ENCODE measurements around the gene FYCO1. TPM values are rescaled to one million over a fixed set of nuclear protein-coding genes. Genes with fewer than 3 reads are reported as not detected.

Gene FYCO1
- polyA plus RNA-seq, 2 of the 4 experiments (the other 2 are of a cell fraction): 3.7 to 4.4 TPM

DNA sequence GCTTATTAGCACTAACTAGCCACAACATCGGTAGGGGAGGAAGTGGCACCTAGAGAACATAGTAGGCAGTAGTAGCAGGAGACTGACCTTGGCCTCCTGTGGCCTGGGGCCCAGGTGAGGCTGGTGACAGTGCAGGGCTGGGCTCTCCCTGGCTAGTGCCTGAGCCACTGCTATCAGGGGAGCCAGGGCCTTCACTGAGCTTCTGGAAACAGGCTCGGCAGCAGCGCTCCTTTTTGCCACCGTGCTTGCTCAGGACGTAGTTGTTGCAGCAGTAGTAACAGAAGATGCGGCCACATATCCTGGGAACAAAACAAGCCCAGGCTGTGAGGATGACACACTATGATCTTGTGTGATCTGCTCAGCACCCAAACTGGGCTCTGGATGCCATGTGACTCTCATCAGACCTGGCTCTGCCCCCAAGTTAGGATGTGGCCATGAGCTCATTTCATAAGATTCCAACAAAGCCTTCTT is 37.3 kb downstream of the FYCO1 start:
- CTCF ChIA-PET: interaction anchor here (0.9 to 2.1 kb wide), 4 partner anchors 10 to 120 kb away, joined by 3 to 5 read pairs (median 3); no protein-coding TSS in a partner anchor
- Histone ChIP-seq H3K27ac (no peak overlapping the region), H3K9me3 (no peaks in the 10 kb centered on the region), H3K4me1 (no peaks in the 10 kb centered on the region), H3K4me3 (no peak overlapping the region), H3K4me2 (no peak overlapping the region)
- FAIRE-seq (no peak), ATAC-seq (no peak), DNase-seq (ENCODE audit: low read depth in 1 of 2, low spot score in 1 of 2) (no peak)
- POLR2A ChIA-PET: no interaction called here
- TF ChIP-seq EHMT2 (IDR thresholded peaks at IDR 0.05; ENCODE audit: low read depth): no peak
- no peak for TF ChIP-seq ESRRA (IDR thresholded peaks at IDR 0.05; ENCODE audit: borderline replicate concordance, low read length)
- no peak for TF ChIP-seq ZC3H11A (IDR thresholded peaks at IDR 0.05)
- no peak for TF ChIP-seq HDAC2 (IDR thresholded peaks at IDR 0.05)
- no peak for TF ChIP-seq HOXA7 (CRISPR knock-in tag; IDR thresholded peaks at IDR 0.05)
- no peak for TF ChIP-seq MAX (IDR thresholded peaks at IDR 0.05)
- TF ChIP-seq, protein P1, sequence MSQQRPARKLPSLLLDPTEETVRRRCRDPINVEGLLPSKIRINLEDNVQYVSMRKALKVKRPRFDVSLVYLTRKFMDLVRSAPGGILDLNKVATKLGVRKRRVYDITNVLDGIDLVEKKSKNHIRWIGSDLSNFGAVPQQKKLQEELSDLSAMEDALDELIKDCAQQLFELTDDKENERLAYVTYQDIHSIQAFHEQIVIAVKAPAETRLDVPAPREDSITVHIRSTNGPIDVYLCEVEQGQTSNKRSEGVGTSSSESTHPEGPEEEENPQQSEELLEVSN (IDR thresholded peaks at IDR 0.05; ENCODE audit: borderline replicate concordance, low read depth): no peak
- TF ChIP-seq HOXB5 (CRISPR knock-in tag; IDR thresholded peaks at IDR 0.05): no peak
- TF ChIP-seq JUNB (IDR thresholded peaks at IDR 0.05): no peak
- TF ChIP-seq, protein P2, sequence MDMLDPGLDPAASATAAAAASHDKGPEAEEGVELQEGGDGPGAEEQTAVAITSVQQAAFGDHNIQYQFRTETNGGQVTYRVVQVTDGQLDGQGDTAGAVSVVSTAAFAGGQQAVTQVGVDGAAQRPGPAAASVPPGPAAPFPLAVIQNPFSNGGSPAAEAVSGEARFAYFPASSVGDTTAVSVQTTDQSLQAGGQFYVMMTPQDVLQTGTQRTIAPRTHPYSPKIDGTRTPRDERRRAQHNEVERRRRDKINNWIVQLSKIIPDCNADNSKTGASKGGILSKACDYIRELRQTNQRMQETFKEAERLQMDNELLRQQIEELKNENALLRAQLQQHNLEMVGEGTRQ (IDR thresholded peaks at IDR 0.05): no peak
- no peak for TF ChIP-seq JUN (IDR thresholded peaks at IDR 0.05)
- no peak for TF ChIP-seq MAFK (IDR thresholded peaks at IDR 0.05; ENCODE audit: partially characterized antibody)
- TF ChIP-seq TFCP2L1 (CRISPR knock-in tag; IDR thresholded peaks at IDR 0.05): no peak
- no peak for TF ChIP-seq KDM5A (IDR thresholded peaks at IDR 0.05)
- no peak for TF ChIP-seq CBX2 (IDR thresholded peaks at IDR 0.05; ENCODE audit: borderline replicate concordance, low read depth)
- no peak for TF ChIP-seq FOXS1 (CRISPR knock-in tag; IDR thresholded peaks at IDR 0.05)
- TF ChIP-seq, protein P3, sequence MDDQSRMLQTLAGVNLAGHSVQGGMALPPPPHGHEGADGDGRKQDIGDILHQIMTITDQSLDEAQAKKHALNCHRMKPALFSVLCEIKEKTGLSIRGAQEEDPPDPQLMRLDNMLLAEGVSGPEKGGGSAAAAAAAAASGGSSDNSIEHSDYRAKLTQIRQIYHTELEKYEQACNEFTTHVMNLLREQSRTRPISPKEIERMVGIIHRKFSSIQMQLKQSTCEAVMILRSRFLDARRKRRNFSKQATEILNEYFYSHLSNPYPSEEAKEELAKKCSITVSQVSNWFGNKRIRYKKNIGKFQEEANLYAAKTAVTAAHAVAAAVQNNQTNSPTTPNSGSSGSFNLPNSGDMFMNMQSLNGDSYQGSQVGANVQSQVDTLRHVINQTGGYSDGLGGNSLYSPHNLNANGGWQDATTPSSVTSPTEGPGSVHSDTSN (IDR thresholded peaks at IDR 0.05): no peak
- no peak for TF ChIP-seq MAZ (IDR thresholded peaks at IDR 0.05; ENCODE audit: borderline replicate concordance, low read depth, low read length)
- TF ChIP-seq BCL3 (IDR thresholded peaks at IDR 0.05): no peak
- 95% methylated on average over 4 of the region's 6 CpGs for WGBS (ENCODE audit: missing lambda C conversion rate)

GRCh38 chr3:45957586-45957985 is 38.0 kb downstream of the FYCO1 start:
- ATAC-seq: no peak
- H3K9me3 ChIP-seq: no peaks in the 10 kb centered on the region
- WGBS (ENCODE audit: missing lambda C conversion rate): 88% methylated on average over 3 of the region's 5 CpGs
- H3K4me1 ChIP-seq: no peaks in the 10 kb centered on the region
- ChIA-PET CTCF (interaction anchor here (1.1 to 2.1 kb wide), 3 partner anchors 18 to 114 kb away, joined by 3 to 5 read pairs (median 3); no protein-coding TSS in a partner anchor), POLR2A (no interaction called here)
- no peak overlapping the region for H3K4me2 ChIP-seq
- no peak for FAIRE-seq
- no peak overlapping the region for H3K4me3 ChIP-seq
- TF ChIP-seq CEBPB (IDR thresholded peaks at IDR 0.05) (no peak), POLR2AphosphoS2 (conservative IDR thresholded peaks at IDR 0.05; ENCODE audit: low read length) (no peak), HOXB5 (CRISPR knock-in tag; IDR thresholded peaks at IDR 0.05) (no peak)
- DNase-seq (ENCODE audit: low read depth in 1 of 2, low spot score in 1 of 2): no peak
- no peak overlapping the region for H3K27ac ChIP-seq

DNA sequence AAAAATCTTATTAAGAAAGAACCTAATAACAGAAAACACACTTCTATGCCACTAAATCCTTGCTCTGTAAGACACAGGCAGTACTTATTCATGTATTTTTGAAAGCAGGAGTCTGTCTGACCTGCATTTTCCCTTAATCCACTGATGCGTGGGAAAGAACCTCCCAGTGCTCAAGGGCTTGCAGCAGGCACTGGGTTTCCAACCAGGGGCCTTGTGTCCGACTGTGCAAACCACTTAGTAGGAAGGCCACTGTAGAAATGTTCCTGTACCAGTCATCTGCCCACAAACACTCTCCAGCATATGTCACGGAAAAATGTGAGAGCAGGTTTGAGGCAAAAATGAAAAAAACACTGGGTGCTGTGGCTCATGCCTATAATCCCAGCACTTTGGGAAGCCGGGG is 39.9 kb downstream of the FYCO1 start:
- CTCF ChIA-PET: no interaction called here
- FAIRE-seq: no peak

More for the DNA sequence above, 39.9 kb downstream of the FYCO1 start:
- POLR2A ChIA-PET: no interaction called here
- ATAC-seq: no peak
- Histone ChIP-seq H3K27ac (no peak overlapping the region), H3K9me3 (no peaks in the 10 kb centered on the region), H3K4me1 (no peaks in the 10 kb centered on the region), H3K4me2 (no peak overlapping the region), H3K4me3 (no peak overlapping the region)
- 95% methylated on average over 4 of the region's 4 CpGs for WGBS (ENCODE audit: missing lambda C conversion rate)
- no peak for DNase-seq (ENCODE audit: low read depth in 1 of 2, low spot score in 1 of 2)
- TF ChIP-seq BCL3 (IDR thresholded peaks at IDR 0.05) (no peak), RNF2 (IDR thresholded peaks at IDR 0.05; ENCODE audit: borderline replicate concordance, low read depth) (no peak), MAZ (IDR thresholded peaks at IDR 0.05; ENCODE audit: borderline replicate concordance, low read depth, low read length) (no peak), CBX2 (IDR thresholded peaks at IDR 0.05; ENCODE audit: borderline replicate concordance, low read depth) (no peak), GATA3 (IDR thresholded peaks at IDR 0.05; ENCODE audit: borderline replicate concordance) (no peak)
- TF ChIP-seq, protein P3 (IDR thresholded peaks at IDR 0.05): no peak

Data from A549 (cell line).